GM19099 (cell line): ENCODE data around the gene ABHD16B.

Experiments
- POLR2A ChIP-seq: IDR thresholded peaks from 3 replicates; pipeline ENCODE4 v1.6.1; 2011; ENCODE audit warnings: low read depth; ENCODE audit not compliant: insufficient read length; ENCODE audit errors: extremely low read depth

Gene ABHD16B

DNA sequence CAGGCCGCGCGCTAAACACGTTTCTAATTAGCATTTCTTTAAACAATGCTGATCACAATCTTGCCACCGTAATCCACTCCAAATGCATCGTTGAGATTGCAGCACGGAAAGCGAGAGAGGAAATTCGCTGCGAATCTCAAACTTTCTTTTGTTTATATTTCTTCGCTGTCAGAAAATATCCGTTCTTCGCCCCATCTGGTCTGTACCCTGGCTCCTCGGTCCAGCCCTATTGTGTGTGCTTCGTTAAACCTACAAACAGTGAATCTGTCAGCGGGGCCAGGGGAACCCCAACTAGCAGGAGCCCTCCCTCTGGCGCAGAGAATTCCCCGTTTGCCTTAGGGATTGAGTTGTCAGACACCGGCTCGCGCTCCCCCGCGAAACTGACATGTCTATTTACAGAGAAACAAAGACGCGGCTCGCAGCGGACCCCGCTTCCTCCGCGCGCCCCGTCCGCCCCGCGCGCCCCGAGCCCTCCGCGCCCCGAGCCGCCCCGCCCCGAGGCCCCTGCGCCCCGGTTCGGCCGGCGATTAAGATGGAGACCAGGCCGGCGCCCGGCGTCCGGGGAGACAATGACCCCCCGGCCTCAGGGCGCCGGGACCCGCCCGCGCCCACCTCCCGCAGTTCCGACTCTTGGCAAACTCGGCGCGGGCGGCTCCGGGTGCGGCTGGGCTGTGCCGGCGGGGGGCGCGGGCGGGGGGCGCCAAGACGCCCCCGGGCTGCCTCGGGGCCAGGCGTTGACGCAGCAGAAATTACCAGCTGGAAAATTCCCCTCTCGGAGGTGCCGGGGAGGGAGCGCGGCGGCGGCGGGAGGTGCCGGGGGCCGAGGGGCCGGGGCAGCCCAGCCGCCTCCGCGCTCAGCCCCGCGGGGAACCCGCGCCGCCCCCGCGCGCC is 31.1 kb upstream of the ABHD16B start:
- no peak for TF ChIP-seq POLR2A

DNA sequence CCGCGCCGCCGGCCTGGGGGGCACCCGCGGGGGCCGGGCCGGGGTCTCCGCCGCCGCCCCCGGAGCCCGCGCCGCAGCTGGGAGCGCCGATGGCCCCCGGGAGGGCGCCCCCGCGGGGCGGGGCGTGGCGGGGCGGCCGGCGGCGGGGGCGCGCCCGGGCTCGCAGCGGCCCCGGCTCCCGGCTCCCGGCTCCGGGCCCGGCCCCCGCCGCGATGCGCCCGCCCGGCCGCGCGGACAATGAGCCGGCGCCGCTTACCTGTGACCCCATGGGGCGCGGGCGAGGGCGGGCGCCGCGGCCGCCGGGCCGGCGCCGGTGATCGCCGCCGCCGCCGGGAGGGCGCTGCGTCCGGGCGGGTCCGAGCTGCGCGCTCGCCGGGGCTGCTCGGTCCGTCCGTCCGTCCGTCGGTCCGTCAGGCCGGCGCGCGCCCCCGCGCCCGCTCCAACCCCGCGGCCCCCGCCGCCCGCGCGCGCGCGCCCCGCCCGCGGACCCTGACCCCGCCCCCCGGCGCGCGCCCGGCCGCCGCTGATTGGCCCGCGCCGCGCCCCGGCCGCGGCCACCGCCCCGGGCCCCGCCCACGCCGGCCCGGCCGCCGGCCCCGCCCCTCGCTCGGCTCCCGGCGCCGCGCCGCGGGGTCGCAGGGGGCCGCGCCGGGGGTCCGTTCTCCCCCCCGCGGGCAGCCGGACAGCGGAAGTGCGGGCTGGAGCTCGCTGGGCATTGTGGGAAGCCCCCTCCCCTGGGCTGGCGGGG is 30.3 kb upstream of the ABHD16B start, which contains the start of gene ZBTB46:
TSS of gene ZBTB46 (minus strand) at position 424 of the 748 bp plus-strand sequence. CDS start 40,507 bp downstream, outside the sequence.
- TF ChIP-seq POLR2A, result no peak

DNA sequence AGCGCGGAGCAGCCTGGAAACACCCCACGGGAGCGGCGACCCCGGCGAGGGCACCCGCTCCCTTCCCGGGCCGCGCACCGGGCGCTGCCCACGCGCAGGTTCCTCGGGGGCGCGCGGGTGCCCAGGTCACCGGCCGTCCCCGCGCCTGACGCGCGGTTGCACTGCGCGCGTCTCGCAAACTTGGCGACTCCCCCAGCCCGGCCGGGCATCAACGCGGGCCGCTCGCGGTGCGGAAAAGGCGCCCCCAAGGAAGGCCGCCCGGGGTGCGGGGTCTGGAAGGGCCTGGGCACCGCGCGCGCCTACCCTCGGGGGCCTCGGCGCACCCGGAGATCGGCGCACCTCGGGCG is 29.7 kb upstream of the ABHD16B start:
- TF ChIP-seq POLR2A, result no peak

DNA sequence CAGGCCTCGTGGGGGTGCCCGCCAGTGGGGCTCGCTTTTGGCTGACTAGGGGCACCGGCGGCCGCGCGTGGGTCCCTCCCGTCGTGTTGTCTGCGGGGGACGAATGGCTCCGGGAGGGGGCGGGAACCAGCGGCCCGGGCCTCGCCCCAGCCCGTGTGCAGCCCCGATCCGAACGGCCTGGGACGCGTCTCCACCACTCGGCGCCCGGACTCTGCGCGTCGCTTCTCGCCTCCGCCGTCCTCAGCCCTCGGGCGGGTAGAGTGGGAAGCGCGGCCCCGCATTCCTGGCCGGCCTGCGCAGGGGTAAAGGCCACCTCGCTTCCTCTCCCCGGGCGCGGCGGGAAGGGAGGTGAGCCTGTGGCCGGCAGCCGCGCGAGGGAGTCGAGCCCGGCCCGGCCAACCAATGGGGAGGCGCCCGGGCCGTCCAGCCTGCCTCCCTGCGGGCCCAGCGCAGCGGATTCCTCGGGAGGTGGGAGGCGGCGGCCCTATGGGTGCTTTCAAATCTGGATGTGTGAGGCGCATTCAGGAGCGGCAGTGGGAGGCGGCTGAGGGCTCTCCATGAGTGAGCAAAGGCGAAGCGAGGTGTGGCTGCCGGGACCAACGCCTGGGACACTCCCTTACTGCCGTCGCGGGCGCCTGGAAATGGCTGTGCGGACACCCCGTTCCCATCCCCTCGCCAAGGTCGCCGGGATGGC is 29.2 kb upstream of the ABHD16B start:
- TF ChIP-seq POLR2A, result no peak

DNA sequence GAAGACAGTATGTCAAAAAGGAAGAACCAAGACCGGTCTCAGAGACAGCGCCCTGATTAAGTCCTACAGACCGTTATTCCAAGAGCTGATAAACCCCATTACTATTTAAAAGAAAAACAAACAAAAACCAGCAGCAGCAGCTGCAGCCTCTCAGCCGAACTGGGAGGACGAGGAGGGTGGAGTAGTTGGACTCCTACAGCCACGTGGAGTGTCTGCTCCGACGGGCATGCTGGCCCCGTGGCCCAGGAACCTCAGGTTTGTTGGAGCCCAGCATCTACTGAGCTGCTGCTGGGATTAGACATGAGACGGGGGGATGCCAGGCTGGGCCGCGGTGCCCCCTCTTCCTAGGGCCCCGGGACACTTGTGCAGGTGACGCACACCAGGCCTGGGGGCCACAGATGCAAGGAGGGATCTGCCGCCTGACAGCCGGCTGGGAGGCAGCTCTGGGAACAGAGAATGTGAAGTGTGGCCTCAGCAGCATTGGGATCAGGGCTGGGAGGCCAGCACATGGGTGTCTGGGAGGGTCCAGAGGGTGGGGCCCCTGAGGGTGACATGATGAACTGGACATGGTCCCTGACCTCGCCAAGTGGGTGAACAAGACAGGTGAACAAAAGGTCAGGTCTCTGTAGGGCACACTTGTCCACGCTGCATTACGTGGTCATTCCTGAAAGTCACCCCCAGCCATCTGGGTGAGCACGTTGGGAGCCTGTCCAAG is 27.4 kb upstream of the ABHD16B start:
- no peak for TF ChIP-seq POLR2A

DNA sequence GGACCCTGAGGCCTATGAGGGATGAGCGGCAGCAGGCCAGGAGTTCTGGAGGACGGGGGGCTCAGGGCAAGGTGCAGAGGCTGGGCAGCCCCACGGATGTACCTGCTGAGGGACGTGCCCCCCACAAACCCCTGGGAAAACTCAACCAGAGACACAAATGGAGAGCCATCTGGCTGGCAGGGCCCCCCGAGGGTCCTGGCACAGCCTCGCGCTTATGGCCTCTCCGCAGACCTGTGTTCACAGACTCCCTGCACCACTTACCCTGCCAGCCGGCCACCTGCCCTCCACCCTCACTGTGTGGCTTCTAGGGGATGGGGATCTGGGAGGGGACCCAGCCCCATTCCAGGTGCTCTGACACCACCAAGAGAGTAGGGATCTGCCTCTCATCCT is 26.8 kb upstream of the ABHD16B start:
- TF ChIP-seq POLR2A, result no peak

DNA sequence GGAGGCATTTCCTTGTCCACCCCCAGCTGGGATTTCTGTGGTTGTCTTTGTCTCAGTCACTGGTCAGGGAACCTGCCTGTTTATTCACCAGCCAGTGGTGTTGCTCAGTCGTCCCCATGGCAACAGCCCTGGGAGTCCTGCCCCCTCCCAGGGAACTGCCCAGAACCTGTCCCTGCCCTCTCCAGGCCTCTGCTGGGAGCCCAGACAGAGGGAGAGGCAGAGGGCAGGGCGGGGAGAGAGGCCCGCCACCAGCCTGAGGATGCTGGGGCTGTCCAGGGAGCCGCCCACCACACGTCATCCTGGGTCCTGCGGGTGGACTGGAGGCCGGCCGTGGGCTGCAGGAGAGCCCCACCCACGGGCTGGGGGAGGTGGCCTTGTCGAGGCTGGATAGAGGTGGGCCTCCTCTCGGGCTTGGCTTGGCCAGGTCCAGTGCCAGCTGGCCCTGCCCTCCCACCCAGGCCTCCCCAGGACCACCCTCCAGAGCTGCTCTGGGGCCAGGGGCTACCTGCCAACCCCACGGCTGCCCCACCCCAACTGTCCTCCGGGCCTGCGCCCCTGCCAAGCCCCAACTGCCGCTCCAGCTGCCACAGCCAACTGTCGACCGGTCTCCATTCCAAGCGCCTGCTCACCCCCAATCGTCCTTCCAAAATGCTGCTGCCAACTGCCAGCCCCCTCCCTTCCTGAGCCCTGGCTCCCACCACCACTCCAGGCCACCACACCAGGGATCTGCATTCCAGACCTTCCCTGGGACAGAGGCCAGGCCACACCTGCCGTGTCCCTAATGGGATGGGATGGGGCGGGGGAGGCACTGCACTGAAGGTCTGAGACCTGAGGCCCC is 26.1 kb upstream of the ABHD16B start:
- no peak for TF ChIP-seq POLR2A

DNA sequence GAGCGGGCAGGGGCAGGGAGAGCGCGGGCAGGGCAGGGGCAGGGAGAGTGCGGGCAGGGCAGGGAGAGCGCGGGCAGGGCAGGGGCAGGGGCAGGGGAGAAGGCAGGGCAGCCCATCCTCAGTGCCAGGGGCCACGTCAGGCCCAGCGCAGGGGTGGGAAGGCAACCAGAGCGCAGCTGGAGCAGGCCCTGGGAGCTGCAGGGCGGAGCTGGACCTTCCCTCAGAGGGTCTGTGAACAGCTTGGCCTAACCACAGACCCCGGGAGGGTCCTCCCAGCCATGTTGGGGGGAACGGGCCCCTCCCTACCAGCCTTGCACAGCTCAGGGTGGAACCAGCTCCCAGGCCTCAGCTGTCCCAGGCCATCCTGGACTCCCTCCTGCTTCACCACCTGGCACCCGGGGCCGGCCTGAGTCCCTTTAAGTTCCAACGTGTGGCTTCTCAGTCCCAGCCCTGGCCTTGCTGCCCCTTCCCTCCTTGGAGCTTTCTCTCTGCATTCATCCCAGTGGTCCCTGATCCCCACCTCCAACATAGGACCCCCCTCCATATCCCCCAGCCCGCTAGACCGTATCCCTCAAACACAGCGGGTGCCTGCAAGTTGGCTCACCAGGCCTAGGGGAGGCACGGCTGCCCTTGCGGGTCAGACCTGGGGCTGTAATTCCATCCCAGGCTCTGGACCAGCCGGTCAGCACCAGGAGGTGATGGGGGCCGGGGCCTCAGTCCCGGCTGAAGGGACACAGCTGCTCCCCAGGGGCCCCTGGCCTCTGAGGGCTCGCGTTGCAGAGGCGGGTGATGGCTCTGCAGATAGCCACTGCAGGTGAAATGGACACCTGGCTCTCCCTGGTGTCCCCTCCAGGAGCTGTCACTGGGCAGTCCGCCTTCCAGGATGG is 24.6 kb upstream of the ABHD16B start:
- no peak for TF ChIP-seq POLR2A

DNA sequence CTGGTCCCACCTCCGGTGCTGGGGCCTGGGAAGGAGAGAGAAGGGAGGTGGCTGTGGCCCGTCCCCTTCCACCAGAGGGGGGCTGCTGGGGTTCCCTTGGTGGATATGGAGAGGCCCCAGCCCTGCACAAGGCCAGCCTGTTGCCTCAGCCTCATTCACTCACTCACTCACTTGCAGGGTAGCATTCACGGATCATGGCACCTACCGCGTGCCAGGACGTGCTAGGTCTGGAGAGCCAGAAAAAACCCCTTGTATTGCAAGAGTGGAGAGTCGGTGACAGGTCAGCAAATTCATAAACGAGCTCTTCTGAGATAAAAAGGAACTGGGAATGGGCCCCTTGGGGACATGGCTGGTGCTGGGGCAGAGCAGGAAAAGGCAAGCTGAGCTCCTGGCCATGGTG is 23.8 kb upstream of the ABHD16B start:
- no peak for TF ChIP-seq POLR2A

DNA sequence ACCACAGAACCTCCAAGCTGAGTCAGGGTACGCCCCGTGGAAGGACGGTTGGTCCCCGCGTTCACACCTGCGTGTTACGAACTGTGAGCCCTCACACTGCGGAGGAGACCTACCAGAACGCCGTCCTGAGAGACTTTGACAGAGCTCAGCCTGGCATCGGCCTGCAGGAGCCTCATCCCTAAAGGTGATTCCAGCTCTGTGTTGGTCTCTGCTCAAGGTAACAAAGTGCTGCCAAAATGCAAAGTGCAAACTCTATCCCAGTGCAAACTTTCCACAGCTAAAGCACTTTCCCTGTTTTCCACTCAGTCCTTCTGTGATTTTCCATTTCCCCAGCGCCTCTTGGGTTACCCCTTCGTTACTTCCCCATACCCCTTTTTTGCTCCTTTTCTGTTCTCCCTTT is 21.7 kb upstream of the ABHD16B start:
- TF ChIP-seq POLR2A, result no peak

DNA sequence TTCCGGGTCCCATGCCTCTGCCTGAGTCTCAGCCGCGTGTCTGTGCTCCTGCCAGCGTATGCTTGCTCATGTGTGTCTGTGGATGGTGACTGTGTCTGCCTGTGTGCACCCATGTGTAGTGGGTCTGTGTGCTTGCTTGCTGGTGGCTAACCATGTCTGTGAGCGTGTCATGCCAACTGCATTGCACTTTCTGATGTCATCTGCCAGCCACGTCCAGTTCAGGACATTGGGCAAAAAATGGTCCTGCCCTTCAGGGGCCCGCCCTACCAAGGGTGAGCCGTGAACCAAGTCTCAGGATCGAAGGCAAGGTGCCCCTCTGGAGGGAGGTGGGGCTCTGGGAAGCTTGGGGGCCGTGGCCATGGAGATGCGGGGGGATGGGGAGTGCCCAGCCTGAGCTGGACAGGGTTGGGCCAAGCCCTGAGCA is 20.9 kb upstream of the ABHD16B start:
- TF ChIP-seq POLR2A, result no peak

DNA sequence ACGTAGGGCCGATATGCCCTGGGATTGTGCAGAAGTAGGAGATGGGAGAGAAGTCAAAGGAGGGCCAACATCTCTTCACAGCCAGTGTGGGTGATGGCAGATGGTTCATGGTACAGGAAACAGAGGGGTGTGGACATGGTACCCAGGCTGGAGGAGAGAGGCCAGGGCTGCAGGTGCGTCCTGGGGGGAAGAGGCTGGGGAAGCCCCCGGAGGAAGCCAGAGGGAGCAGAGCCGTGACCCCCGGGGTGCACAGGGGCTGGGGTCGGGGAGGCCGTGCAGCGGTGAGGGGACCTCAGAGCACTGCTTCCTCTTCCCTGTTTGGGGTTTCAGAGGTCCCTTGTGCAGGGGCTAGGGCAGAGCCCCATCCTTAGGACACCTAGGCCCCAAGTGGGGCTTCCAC is 19.0 kb upstream of the ABHD16B start:
- TF ChIP-seq POLR2A, result no peak

DNA sequence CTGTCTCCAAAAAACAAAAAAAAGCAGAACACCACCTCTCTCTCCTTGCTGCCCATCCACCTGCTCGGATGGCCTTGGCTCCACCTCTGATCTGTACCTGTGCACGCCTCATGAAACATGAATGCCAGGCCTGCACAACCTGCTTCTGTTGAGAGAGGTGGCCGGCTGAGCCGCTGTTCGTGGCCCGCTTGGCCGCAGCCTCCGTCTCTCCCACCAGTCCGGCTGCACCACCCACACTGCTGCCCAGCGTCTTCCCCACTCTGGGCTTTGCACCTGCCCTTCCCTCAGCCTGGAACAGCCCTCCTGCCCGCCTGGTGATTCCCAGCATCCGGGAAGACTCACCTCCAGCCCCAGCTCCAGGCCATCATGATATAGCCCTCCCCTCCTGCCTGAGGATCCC is 18.1 kb upstream of the ABHD16B start:
- no peak for TF ChIP-seq POLR2A
